Suprapubic skin (tissue), 4 donors: ENCODE measurements around the gene ZNF280A. TPM values are rescaled to one million over a fixed set of nuclear protein-coding genes. Genes with fewer than 3 reads are reported as not detected.

Experiments used
- DNase-seq, 2 donors: peaks; one replicate each; pipeline ENCODE4 v3.0.0-alpha.2; 2019; ENCODE audit warnings: low spot score in 2 of 2
- H3K27ac ChIP-seq: fragments of 200-600 bp; sonication (generic); one replicate; pipeline ENCODE4 v1.5.1; 2019
- H3K27me3 ChIP-seq: fragments of 200-600 bp; sonication (generic); one replicate; pipeline ENCODE4 v1.5.1; 2019
- H3K36me3 ChIP-seq: fragments of 200-600 bp; sonication (generic); one replicate; pipeline ENCODE4 v1.5.1; 2019
- H3K4me1 ChIP-seq: fragments of 200-600 bp; sonication (generic); one replicate; pipeline ENCODE4 v1.5.1; 2019
- H3K4me3 ChIP-seq: fragments of 200-600 bp; sonication (generic); one replicate; pipeline ENCODE4 v1.5.1; 2019; ENCODE audit warnings: mild to moderate bottlenecking
- H3K9me3 ChIP-seq: fragments of 200-600 bp; sonication (generic); one replicate; pipeline ENCODE4 v1.5.1; 2019
- EP300 ChIP-seq: sonication (generic); formaldehyde crosslinking; IDR thresholded peaks from one replicate; pipeline ENCODE4 v1.6.1; 2017; ENCODE audit warnings: antibody characterized with exemption
- POLR2A ChIP-seq, 2 donors: fragments of 450-650 bp; IDR thresholded peaks; one replicate each; pipeline ENCODE4 v1.6.1; 2017; ENCODE audit warnings: antibody characterized with exemption in 2 of 2, mild to moderate bottlenecking in 2 of 2, moderate library complexity in 2 of 2
- POLR2AphosphoS5 ChIP-seq, 3 donors: sonication (generic); formaldehyde crosslinking; IDR thresholded peaks; one replicate each; pipeline ENCODE4 v1.6.1; 2017; ENCODE audit warnings: antibody characterized with exemption in 3 of 3
- WGBS: methylation state at CpG from one replicate; pipeline ENCODE4 v1.1.5; 2018; 5-methylcytosine and 5-hydroxymethylcytosine counted together
- total RNA-seq, 4 donors: library from RNA; depleted of rRNA; stranded (reverse); fragments of >200 nt; gene quantifications; one replicate each; pipeline ENCODE4 v1.1.0, GENCODE V29; 2016
- TF ChIP-seq, protein P1 (sequence below), 2 donors: fragments of 200-600 bp in 1 of 2; fragments of 450-650 bp in 1 of 2; sonication (generic) in 1 of 2; IDR thresholded peaks; one replicate each; pipeline ENCODE4 v1.5.1; 2016 to 2019; ENCODE audit warnings: antibody characterized with exemption in 2 of 2, mild to moderate bottlenecking in 1 of 2, moderate library complexity in 1 of 2

ZNF280A gene
- total RNA-seq, 4 donors from 2014 or later, result not detected

GRCh38 chr22:22488736-22489135 lies 31.3 kb downstream of the ZNF280A start:
- WGBS, result 88% methylated on average over 5 of the region's 5 CpGs
- no peaks in the 10 kb centered on the region for H3K36me3 ChIP-seq
- H3K9me3 ChIP-seq, result no peaks in the 10 kb centered on the region
- no peak overlapping the region for H3K27ac ChIP-seq
- no peak overlapping the region for H3K4me3 ChIP-seq
- DNase-seq, result no peak
- H3K27me3 ChIP-seq, result no peaks in the 10 kb centered on the region
- TF ChIP-seq EP300 (no peak), POLR2AphosphoS5 (IDR thresholded peaks at IDR 0.05) (no peak), POLR2A (IDR thresholded peaks at IDR 0.05) (no peak)
- TF ChIP-seq, protein P1, sequence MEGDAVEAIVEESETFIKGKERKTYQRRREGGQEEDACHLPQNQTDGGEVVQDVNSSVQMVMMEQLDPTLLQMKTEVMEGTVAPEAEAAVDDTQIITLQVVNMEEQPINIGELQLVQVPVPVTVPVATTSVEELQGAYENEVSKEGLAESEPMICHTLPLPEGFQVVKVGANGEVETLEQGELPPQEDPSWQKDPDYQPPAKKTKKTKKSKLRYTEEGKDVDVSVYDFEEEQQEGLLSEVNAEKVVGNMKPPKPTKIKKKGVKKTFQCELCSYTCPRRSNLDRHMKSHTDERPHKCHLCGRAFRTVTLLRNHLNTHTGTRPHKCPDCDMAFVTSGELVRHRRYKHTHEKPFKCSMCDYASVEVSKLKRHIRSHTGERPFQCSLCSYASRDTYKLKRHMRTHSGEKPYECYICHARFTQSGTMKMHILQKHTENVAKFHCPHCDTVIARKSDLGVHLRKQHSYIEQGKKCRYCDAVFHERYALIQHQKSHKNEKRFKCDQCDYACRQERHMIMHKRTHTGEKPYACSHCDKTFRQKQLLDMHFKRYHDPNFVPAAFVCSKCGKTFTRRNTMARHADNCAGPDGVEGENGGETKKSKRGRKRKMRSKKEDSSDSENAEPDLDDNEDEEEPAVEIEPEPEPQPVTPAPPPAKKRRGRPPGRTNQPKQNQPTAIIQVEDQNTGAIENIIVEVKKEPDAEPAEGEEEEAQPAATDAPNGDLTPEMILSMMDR (IDR thresholded peaks at IDR 0.05), result no peak
- H3K4me1 ChIP-seq, result no peaks in the 10 kb centered on the region

GRCh38 chr22:22487869-22488597 lies 32.0 kb downstream of the ZNF280A start:
- Histone ChIP-seq H3K27ac (no peak overlapping the region), H3K4me3 (no peak overlapping the region), H3K27me3 (no peaks in the 10 kb centered on the region), H3K9me3 (no peaks in the 10 kb centered on the region), H3K4me1 (no peaks in the 10 kb centered on the region), H3K36me3 (no peaks in the 10 kb centered on the region)
- DNase-seq, result no peak
- WGBS, result 89% methylated on average over 12 of the region's 12 CpGs
- TF ChIP-seq POLR2AphosphoS5 (IDR thresholded peaks at IDR 0.05) (no peak), EP300 (no peak), POLR2A (IDR thresholded peaks at IDR 0.05) (no peak)
- TF ChIP-seq, protein P1 (IDR thresholded peaks at IDR 0.05), result no peak

- WGBS, result 91% methylated on average over 6 of the region's 6 CpGs
- Histone ChIP-seq H3K27me3 (no peaks in the 10 kb centered on the region), H3K9me3 (no peaks in the 10 kb centered on the region), H3K27ac (no peak overlapping the region), H3K36me3 (no peaks in the 10 kb centered on the region), H3K4me3 (no peak overlapping the region), H3K4me1 (no peaks in the 10 kb centered on the region)
- DNase-seq, result no peak
- TF ChIP-seq, protein P1 (IDR thresholded peaks at IDR 0.05), result no peak
- TF ChIP-seq POLR2A (IDR thresholded peaks at IDR 0.05) (no peak), POLR2AphosphoS5 (IDR thresholded peaks at IDR 0.05) (no peak), EP300 (no peak)
Observed at GRCh38 chr22:22487059-22487458, 33.0 kb downstream of the ZNF280A start.

DNA sequence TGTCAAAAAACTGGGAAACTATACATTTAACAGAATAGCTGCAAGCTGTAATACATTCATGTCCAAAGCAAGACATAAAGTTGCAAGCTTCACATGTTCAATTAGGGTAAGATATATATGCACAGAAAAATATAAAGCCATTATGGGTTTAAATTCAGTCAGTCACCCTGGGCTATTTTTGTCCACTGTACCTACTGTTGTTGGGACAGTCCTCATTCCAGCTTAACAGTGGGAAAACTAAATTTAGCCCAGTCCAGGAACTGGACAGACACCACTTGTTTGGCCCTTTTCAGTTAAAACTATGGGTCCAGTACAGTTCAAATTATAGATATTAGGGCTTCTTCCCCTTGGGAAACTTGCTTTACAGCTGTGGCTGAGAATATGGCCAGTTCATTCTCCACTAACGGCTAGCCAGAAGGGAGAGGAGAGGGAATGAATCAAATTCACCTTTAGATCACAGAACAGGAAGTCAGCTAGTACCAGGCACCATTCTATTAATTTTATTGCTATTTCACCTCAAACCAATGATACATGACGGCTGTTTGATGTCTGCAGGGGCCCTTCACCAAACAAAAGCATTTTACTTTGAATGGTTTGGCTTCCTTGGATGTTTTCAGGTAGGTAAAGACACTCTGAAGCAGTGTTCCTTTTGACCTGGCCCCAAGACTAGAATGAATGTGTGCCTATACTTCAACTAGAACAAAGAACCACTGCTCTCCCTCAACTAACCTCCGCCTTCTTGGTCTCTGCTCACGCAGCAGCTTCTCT lies 33.8 kb downstream of the ZNF280A start:
- H3K4me1 ChIP-seq, result no peaks in the 10 kb centered on the region

More for the DNA sequence above, 33.8 kb downstream of the ZNF280A start:
- H3K9me3 ChIP-seq, result no peaks in the 10 kb centered on the region
- H3K36me3 ChIP-seq, result no peaks in the 10 kb centered on the region
- TF ChIP-seq, protein P1 (IDR thresholded peaks at IDR 0.05), result no peak
- TF ChIP-seq EP300 (no peak), POLR2A (IDR thresholded peaks at IDR 0.05) (no peak), POLR2AphosphoS5 (IDR thresholded peaks at IDR 0.05) (no peak)
- DNase-seq, result no peak
- H3K27ac ChIP-seq, result no peak overlapping the region
- 79% methylated on average over 4 of the region's 4 CpGs for WGBS
- no peaks in the 10 kb centered on the region for H3K27me3 ChIP-seq
- no peak overlapping the region for H3K4me3 ChIP-seq
